Activated T-helper 1 cell treated with anti-CD3 and anti-CD28 coated beads, Interleukin-12 subunit alpha, Interleukin-12 subunit beta, Interleukin-2, Interleukin-4 antibody, amounts not matched to agents 30 ng/mL and 10 ng/mL and 1 ng/mL, durations not matched to agents 14 hours and 24 hours and 36 hours (primary cell): Measurements from ENCODE around the gene IFNA1. TPM values are rescaled to one million over a fixed set of nuclear protein-coding genes. Genes with fewer than 3 reads are reported as not detected.

Experiments used
- DNase-seq: peaks from one replicate; pipeline ENCODE4 v3.0.0; 2021; ENCODE audit warnings: low spot score
- H3K27ac Mint-ChIP-seq: one replicate; pipeline ENCODE4 v1.8.0; 2021; ENCODE audit warnings: mild to moderate bottlenecking, mixed read lengths
- H3K27me3 Mint-ChIP-seq: one replicate; pipeline ENCODE4 v1.8.0; 2022; ENCODE audit warnings: mild to moderate bottlenecking, moderate library complexity, mixed read lengths; ENCODE audit not compliant: insufficient read depth
- H3K36me3 Mint-ChIP-seq: one replicate; pipeline ENCODE4 v1.8.0; 2021; ENCODE audit warnings: low read depth, mixed read lengths
- H3K4me1 Mint-ChIP-seq: one replicate; pipeline ENCODE4 v1.8.0; 2021; ENCODE audit warnings: low read depth, mixed read lengths
- H3K4me3 Mint-ChIP-seq: one replicate; pipeline ENCODE4 v1.8.0; 2021; ENCODE audit warnings: mild to moderate bottlenecking, moderate library complexity, mixed read lengths
- H3K9me3 Mint-ChIP-seq: one replicate; pipeline ENCODE4 v1.8.0; 2021; ENCODE audit warnings: mixed read lengths
- intact Hi-C: fragments of 100-400 bp; cut with micrococcal nuclease; formaldehyde crosslinking; loops from one replicate; pipeline ENCODE4 v1.15.1; 2024
- total RNA-seq: library from RNA; stranded (reverse); gene quantifications from 2 replicates; pipeline ENCODE4 v1.2.3, GENCODE V29; 2022

The IFNA1 gene
- not detected in 2 replicates for total RNA-seq

DNA sequence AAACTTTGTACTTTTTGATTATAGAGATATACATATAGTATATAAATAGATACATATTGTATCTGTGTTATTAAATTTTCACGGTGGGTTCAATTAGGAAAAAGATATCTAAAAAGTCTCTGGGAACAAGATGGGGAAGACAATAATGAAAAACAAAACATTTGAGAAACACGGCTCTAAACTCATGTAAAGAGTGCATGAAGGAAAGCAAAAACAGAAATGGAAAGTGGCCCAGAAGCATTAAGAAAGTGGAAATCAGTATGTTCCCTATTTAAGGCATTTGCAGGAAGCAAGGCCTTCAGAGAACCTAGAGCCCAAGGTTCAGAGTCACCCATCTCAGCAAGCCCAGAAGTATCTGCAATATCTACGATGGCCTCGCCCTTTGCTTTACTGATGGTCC lies at the start of gene IFNA1:
IFNA1 (plus strand) TSS at position 301 of the 400 bp plus-strand sequence; CDS start at position 370, 69 bp downstream.
- no peak for DNase-seq
- no peaks in the 10 kb centered on the region for H3K9me3 Mint-ChIP-seq
- no peak within 1 kb of the TSS for H3K4me3 Mint-ChIP-seq
- peaks cover 30% of the 10 kb centered on the region for H3K27me3 Mint-ChIP-seq
- H3K36me3 Mint-ChIP-seq = no peaks in the 10 kb centered on the region
- peaks cover 12% of the 10 kb centered on the region for H3K4me1 Mint-ChIP-seq
- intact Hi-C loops = no loop called here
- no peak within 1 kb of the TSS for H3K27ac Mint-ChIP-seq

DNA sequence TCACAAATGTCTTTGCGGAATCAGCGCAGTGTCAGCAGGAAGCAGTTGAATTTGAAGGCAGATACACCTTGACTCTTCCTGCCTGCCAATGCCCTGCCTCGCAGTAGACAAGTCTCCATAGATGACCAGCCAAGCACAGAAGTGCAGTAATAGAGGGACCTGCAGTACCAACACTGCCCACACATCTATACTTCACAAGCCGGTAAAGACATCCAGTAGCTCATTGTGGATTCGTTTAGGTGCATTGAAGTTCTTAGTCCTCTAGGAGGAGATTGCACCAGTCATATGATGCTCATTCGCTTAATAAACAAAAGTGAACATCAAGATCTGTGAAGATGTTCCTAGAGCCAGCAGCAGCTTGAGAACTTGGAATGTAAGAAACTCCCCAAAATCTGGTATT lies 48.0 kb upstream of the IFNA1 start:
- H3K36me3 Mint-ChIP-seq = no peaks in the 10 kb centered on the region
- DNase-seq = no peak
- no peak overlapping the region for H3K27ac Mint-ChIP-seq
- intact Hi-C loops = loop anchor here (10.0 kb wide), 1 partner anchor 197 kb away; no protein-coding TSS in a partner anchor
- no peak overlapping the region for H3K4me3 Mint-ChIP-seq
- no peaks in the 10 kb centered on the region for H3K9me3 Mint-ChIP-seq
- peaks cover 10% of the 10 kb centered on the region for H3K4me1 Mint-ChIP-seq
- peaks cover 70% of the 10 kb centered on the region for H3K27me3 Mint-ChIP-seq

DNA sequence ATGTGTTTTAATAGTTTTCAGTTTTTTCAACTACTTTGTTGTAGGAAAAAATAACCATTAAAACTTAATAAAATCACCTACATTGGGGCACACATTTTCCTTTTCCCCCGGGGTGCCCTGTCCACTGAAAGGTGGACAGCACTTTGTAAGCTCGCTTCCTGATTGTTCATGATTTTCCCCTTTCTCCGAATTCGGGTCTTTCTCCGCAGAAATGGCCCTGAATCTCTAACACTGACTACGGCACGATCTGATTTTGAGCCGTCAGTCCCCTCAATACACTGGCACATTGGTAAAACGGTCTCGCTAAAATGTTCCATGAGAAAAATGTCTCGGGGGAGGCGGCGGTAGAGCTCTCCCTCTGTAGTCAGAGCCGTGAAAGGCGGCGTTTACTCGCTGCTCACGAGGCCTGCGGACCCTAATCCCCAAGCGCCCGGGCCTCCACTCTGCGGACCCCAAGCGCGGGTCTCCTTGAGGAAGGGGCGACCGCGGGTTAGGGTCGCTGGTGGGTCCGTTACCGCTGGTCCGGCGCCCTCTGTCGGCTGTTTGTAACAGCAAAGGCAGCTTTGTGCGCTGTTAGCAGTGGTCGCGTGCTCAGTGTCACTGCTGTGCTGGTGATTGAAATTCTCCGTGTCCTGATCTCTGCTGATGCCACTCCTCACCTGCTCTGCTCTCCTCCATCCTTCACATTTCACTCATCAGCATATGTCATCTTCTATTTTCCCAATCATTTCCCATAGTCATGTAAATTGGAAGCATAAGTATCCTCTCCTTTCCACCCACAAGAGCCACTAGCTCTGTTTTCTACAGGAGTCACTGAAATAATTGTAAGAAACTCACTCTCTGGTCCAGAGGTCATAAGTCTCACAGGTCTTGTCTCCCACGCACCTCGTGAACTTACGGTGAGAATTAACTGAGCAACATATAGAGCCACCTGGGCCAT lies 44.2 kb upstream of the IFNA1 start:
- no peaks in the 10 kb centered on the region for H3K9me3 Mint-ChIP-seq
- H3K27me3 Mint-ChIP-seq = peaks cover 64% of the 10 kb centered on the region
- H3K27ac Mint-ChIP-seq = no peak overlapping the region
- peaks cover 10% of the 10 kb centered on the region for H3K4me1 Mint-ChIP-seq
- intact Hi-C loops = loop anchor here (1.0 to 10.0 kb wide), 5 partner anchors 61 to 201 kb away; partner anchors contain the start of gene KLHL9
- peak; percentile 28 for DNase-seq
- no peaks in the 10 kb centered on the region for H3K36me3 Mint-ChIP-seq
- peak overlapping the region; percentile 78 for H3K4me3 Mint-ChIP-seq

DNA sequence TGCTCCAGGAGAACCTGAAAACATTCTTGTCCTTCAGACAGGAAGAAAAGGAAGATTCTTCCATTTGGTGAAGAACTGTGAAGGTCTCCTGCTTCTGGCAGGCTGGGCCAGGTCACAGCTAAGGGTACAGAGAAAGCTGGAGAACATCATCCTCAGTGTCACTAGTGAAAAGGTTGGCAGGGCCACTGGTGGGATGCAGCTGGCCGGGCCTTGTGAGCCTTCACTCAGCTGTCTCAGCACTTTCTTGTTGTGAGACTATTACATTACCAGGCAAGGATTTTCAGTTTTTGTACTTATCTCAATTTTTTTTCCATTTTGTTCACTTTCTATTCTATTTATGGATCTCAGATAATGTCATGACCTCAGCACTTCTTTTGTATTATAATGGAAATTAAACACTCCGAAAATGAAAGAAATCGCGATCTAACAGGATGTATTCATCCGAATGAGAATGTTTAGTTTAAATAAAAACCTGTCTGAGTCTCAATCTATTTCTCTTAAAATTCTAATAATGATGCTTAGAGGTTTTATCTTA lies 41.2 kb upstream of the IFNA1 start:
- H3K36me3 Mint-ChIP-seq = no peaks in the 10 kb centered on the region
- no peak overlapping the region for H3K27ac Mint-ChIP-seq
- intact Hi-C loops = loop anchor here (10.0 kb wide), 1 partner anchor 204 kb away; no protein-coding TSS in a partner anchor
- no peak for DNase-seq
- H3K4me1 Mint-ChIP-seq = peaks cover 10% of the 10 kb centered on the region
- H3K4me3 Mint-ChIP-seq = no peak overlapping the region
- peaks cover 63% of the 10 kb centered on the region for H3K27me3 Mint-ChIP-seq
- H3K9me3 Mint-ChIP-seq = no peaks in the 10 kb centered on the region

DNA sequence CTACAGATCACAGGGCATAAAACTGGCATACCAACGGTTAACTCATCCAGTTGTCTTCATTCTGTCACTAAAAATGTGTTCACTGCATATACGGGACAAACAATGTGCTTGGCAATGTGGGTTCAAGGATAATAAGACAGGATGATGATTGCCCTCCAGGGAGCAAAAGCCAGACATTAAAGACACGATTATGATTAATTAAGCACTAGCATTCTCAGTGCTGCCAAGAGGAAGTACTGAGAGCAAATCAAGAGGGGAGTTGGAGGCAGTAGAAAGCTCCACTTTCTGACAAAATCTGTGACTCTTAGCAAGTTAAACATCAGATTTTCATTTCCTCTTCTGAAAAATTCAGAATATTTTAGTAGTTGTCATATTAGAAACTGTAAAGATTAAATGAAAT lies 40.3 kb upstream of the IFNA1 start:
- Mint-ChIP-seq H3K27ac (no peak overlapping the region), H3K4me3 (no peak overlapping the region), H3K36me3 (no peaks in the 10 kb centered on the region), H3K27me3 (peaks cover 72% of the 10 kb centered on the region), H3K4me1 (peaks cover 10% of the 10 kb centered on the region), H3K9me3 (no peaks in the 10 kb centered on the region)
- no peak for DNase-seq
- intact Hi-C loops = loop anchor here (10.0 kb wide), 2 partner anchors 205 to 575 kb away; no protein-coding TSS in a partner anchor

DNA sequence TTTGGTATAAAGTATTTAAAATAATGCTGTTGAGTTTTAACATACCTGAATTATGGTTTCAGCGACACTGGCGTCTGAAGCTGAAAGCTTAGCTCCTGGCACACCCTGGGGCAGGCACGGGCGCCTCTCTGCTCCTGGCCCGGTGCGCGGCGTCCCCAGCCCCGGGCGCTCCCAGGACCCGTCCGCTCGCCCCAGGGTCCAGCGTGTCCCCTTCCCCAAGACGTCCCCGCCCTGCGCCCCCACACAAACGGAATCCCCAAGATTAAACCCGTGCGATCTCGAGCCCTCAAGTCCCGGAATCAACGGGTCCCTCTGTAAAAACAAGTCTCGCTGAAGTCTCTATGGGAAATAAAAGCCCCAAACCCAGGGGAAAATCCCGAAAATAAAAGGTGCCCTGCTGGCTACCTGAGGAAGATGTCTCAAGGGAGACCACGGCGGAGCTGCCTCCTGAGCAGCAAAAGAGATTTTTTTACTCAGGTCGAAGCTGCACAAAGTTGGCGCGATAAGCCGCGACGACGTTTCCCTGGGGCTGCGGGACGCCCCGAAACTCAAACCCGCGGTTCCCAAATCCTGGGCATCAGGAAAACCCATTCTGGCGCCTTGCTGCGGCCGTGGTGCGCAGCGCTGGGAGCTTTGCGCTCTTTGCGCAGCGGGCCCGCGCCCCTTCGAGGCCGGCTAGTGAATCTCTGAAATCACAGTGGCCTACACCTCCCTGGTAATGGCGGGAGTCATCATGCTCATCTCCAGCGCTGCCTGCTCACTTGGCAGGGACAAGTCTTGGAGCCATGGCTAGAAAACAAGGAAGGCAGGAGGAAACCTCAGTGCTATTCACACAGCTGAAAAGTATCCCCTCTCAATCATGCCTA lies 37.6 kb upstream of the IFNA1 start:
- no peak for DNase-seq
- intact Hi-C loops = loop anchor here (10.0 kb wide), 1 partner anchor 572 kb away; no protein-coding TSS in a partner anchor
- Mint-ChIP-seq H3K36me3 (no peaks in the 10 kb centered on the region), H3K9me3 (no peaks in the 10 kb centered on the region), H3K27me3 (peaks cover 53% of the 10 kb centered on the region), H3K4me1 (no peaks in the 10 kb centered on the region), H3K27ac (no peak overlapping the region), H3K4me3 (no peak overlapping the region)

DNA sequence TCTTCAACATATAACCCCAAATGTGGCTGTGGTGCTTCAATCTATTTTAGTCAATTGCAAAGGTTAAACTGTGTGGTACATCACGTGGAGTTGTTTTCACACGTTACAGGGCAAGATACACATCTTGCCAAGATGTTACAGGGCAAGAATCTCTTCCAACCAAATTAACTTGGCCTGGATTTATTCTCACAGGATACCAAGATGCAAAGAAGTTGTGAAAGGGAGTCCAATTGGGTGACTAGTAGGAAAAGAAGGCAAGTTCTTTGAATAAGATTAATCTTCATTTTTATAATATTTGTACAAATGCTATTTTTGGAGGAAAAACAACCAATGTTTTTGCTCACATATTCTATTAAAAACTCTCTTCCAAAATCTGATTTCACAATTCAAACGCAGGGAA lies 36.1 kb upstream of the IFNA1 start:
- no peak overlapping the region for H3K4me3 Mint-ChIP-seq
- H3K4me1 Mint-ChIP-seq = no peaks in the 10 kb centered on the region
- H3K9me3 Mint-ChIP-seq = no peaks in the 10 kb centered on the region
- H3K27me3 Mint-ChIP-seq = peaks cover 48% of the 10 kb centered on the region
- no peaks in the 10 kb centered on the region for H3K36me3 Mint-ChIP-seq
- DNase-seq = no peak
- H3K27ac Mint-ChIP-seq = no peak overlapping the region
- intact Hi-C loops = loop anchor here (10.0 kb wide), 1 partner anchor 571 kb away; no protein-coding TSS in a partner anchor

DNA sequence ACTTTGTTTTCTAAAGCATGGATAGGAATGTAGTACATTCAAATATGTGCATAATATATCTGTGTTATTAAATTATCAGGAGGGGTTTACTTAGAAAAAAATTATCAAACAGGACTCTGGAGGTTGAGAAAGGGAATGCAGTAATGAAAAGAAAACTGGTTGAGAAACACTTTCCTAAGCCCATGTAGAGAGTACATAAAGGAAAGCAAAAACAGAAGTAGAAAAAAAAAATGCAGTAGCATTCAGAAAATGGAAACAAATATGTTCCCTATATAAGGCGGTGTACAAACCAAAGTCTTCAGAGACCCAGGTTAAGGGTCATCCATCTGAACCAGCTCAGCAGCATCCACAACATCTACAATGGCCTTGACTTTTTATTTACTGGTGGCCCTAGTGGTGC lies 31.4 kb upstream of the IFNA1 start, which contains the start of gene IFNA8:
IFNA8 (plus strand) TSS at position 301 of the 400 bp plus-strand sequence; CDS start at position 361, 60 bp downstream.
- Mint-ChIP-seq H3K27me3 (peaks cover 33% of the 10 kb centered on the region), H3K36me3 (no peaks in the 10 kb centered on the region), H3K9me3 (no peaks in the 10 kb centered on the region), H3K27ac (no peak within 1 kb of the TSS), H3K4me3 (no peak within 1 kb of the TSS), H3K4me1 (no peaks in the 10 kb centered on the region)
- no peak for DNase-seq
- intact Hi-C loops = loop anchor here (10.0 kb wide), 1 partner anchor 566 kb away; no protein-coding TSS in a partner anchor

DNA sequence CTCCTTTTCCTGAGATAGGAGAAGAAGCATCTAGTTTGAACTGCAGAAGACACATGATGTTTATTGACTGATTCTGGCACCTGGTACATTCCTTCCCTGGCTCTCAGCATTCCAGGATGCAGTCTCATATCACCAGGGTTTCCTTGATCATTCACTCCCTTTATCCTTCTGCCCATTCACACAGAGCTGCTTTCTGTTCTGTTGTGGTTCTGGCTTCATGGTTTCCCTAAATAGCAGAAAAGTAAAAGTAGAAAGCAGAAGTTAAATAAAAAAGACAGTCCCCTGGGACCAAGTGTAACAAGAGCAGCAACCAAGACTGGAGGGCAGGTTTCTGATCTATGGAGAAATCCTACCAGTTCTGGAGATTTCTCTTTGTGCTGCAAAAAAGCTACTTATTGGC lies 28.1 kb upstream of the IFNA1 start:
- intact Hi-C loops = no loop called here
- no peak for DNase-seq
- Mint-ChIP-seq H3K4me1 (no peaks in the 10 kb centered on the region), H3K4me3 (no peak overlapping the region), H3K36me3 (no peaks in the 10 kb centered on the region), H3K9me3 (no peaks in the 10 kb centered on the region), H3K27ac (no peak overlapping the region), H3K27me3 (peaks cover 22% of the 10 kb centered on the region)

DNA sequence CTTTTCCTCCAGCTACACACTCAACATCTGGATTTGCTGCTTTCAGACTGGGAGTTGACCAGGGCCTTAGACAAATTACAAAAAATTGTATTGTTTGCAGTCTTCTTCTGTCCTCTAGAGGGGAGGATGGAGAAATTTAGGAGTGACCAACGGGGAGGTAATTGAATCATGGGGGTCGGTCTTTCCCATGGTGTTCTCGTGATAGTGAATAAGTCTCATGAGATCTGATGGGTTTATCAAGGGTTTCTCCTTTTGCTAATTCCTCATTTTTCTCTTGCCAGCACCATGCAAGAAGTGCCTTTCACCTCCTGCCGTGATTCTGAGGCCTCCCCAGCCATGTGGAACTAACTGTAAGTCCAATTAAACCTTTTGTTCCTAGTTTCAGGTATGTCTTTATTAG lies 27.1 kb upstream of the IFNA1 start:
- H3K27ac Mint-ChIP-seq = no peak overlapping the region
- H3K36me3 Mint-ChIP-seq = no peaks in the 10 kb centered on the region
- no peak for DNase-seq
- H3K27me3 Mint-ChIP-seq = peaks cover 22% of the 10 kb centered on the region
- H3K4me3 Mint-ChIP-seq = no peak overlapping the region
- no peaks in the 10 kb centered on the region for H3K9me3 Mint-ChIP-seq
- intact Hi-C loops = no loop called here
- H3K4me1 Mint-ChIP-seq = no peaks in the 10 kb centered on the region

DNA sequence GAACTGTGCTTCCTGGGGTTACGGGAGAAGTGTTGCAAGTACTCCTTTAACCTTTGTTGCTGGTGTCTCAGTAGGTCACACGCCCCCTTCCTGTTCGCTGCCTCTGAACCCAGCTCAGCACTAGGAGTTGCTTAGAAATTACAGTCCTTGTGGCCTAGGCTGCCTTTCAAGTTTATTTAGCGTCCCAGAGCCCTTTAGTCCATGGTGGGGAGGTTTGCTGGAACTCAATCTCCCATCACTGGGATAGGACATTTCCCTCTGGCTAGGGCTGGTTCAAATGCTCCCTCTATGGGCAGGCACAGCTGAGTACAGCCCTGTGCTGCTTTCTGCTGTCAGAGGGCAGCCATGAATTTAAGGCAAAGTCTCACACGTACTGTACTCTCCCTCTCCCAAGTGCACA lies 26.6 kb upstream of the IFNA1 start:
- Mint-ChIP-seq H3K4me1 (no peaks in the 10 kb centered on the region), H3K27ac (no peak overlapping the region), H3K27me3 (peaks cover 22% of the 10 kb centered on the region), H3K36me3 (no peaks in the 10 kb centered on the region), H3K4me3 (no peak overlapping the region), H3K9me3 (no peaks in the 10 kb centered on the region)
- DNase-seq = no peak
- intact Hi-C loops = no loop called here

DNA sequence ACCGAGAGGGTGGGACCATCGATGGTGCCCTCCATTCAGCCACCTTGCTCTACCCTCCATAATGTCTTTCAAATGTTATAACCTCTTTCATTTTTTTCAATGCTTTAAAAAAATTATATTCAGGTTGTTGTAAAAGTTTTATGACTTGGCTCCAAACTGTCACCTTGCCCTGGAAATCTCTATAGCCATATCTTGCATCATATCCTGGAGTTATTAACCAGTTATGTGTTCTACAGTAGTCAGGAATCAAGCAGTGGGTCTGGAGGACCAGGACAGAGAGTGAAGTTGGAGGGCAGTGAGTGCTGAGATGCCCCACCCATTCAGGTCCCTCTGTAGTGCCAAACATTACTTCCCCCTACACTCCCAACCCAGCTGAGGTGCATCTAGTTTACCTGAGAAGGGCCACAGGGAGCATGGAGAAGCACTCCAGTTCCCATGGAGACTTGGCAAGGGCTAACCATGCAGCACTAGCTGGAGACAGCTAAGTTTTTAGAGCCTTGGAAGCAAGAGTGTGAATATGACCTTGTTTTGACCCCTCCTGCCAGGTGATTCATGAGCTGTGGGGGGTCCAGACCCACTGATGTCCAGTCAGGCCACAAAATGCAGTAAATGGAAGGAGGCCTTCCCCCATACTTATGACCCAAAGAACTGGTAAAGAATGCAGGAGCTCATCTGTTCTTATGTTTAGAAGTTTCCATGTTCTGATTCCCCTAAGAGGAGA lies 25.9 kb upstream of the IFNA1 start:
- intact Hi-C loops = no loop called here
- Mint-ChIP-seq H3K4me3 (no peak overlapping the region), H3K4me1 (no peaks in the 10 kb centered on the region), H3K36me3 (no peaks in the 10 kb centered on the region), H3K27ac (no peak overlapping the region), H3K9me3 (no peaks in the 10 kb centered on the region), H3K27me3 (peaks cover 23% of the 10 kb centered on the region)
- DNase-seq = no peak
